ENCODE measurements around the gene FAM89A. TPM values are rescaled to one million over a fixed set of nuclear protein-coding genes. Genes with fewer than 3 reads are reported as not detected.

FAM89A gene
- total and polyA plus RNA-seq, 2 of the 8 experiments (the other 6 are each of a cell fraction or from before 2014, with no cell fraction given), result 2.1 to 2.2 TPM

DNA sequence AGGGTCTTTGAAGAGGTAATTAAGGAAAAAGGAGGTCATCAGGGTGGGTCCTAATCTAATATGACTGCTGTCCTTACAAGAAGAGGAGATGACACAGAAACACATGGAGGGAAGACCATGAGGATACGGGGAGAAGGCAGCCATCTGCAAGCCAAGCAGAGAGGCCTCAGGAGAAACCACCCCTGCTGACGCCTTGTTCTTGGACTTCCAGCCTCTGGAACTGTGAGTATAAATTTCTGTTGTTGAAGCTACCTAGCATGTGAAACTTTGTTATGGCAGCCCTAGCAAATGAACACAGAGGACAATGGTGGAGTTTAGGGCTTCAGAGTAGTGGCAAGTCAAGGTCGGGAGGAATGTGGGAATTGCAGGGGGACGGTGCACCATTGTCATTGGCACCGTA, 36.7 kb upstream of the FAM89A start (continued):
- TF ChIP-seq, protein P1, sequence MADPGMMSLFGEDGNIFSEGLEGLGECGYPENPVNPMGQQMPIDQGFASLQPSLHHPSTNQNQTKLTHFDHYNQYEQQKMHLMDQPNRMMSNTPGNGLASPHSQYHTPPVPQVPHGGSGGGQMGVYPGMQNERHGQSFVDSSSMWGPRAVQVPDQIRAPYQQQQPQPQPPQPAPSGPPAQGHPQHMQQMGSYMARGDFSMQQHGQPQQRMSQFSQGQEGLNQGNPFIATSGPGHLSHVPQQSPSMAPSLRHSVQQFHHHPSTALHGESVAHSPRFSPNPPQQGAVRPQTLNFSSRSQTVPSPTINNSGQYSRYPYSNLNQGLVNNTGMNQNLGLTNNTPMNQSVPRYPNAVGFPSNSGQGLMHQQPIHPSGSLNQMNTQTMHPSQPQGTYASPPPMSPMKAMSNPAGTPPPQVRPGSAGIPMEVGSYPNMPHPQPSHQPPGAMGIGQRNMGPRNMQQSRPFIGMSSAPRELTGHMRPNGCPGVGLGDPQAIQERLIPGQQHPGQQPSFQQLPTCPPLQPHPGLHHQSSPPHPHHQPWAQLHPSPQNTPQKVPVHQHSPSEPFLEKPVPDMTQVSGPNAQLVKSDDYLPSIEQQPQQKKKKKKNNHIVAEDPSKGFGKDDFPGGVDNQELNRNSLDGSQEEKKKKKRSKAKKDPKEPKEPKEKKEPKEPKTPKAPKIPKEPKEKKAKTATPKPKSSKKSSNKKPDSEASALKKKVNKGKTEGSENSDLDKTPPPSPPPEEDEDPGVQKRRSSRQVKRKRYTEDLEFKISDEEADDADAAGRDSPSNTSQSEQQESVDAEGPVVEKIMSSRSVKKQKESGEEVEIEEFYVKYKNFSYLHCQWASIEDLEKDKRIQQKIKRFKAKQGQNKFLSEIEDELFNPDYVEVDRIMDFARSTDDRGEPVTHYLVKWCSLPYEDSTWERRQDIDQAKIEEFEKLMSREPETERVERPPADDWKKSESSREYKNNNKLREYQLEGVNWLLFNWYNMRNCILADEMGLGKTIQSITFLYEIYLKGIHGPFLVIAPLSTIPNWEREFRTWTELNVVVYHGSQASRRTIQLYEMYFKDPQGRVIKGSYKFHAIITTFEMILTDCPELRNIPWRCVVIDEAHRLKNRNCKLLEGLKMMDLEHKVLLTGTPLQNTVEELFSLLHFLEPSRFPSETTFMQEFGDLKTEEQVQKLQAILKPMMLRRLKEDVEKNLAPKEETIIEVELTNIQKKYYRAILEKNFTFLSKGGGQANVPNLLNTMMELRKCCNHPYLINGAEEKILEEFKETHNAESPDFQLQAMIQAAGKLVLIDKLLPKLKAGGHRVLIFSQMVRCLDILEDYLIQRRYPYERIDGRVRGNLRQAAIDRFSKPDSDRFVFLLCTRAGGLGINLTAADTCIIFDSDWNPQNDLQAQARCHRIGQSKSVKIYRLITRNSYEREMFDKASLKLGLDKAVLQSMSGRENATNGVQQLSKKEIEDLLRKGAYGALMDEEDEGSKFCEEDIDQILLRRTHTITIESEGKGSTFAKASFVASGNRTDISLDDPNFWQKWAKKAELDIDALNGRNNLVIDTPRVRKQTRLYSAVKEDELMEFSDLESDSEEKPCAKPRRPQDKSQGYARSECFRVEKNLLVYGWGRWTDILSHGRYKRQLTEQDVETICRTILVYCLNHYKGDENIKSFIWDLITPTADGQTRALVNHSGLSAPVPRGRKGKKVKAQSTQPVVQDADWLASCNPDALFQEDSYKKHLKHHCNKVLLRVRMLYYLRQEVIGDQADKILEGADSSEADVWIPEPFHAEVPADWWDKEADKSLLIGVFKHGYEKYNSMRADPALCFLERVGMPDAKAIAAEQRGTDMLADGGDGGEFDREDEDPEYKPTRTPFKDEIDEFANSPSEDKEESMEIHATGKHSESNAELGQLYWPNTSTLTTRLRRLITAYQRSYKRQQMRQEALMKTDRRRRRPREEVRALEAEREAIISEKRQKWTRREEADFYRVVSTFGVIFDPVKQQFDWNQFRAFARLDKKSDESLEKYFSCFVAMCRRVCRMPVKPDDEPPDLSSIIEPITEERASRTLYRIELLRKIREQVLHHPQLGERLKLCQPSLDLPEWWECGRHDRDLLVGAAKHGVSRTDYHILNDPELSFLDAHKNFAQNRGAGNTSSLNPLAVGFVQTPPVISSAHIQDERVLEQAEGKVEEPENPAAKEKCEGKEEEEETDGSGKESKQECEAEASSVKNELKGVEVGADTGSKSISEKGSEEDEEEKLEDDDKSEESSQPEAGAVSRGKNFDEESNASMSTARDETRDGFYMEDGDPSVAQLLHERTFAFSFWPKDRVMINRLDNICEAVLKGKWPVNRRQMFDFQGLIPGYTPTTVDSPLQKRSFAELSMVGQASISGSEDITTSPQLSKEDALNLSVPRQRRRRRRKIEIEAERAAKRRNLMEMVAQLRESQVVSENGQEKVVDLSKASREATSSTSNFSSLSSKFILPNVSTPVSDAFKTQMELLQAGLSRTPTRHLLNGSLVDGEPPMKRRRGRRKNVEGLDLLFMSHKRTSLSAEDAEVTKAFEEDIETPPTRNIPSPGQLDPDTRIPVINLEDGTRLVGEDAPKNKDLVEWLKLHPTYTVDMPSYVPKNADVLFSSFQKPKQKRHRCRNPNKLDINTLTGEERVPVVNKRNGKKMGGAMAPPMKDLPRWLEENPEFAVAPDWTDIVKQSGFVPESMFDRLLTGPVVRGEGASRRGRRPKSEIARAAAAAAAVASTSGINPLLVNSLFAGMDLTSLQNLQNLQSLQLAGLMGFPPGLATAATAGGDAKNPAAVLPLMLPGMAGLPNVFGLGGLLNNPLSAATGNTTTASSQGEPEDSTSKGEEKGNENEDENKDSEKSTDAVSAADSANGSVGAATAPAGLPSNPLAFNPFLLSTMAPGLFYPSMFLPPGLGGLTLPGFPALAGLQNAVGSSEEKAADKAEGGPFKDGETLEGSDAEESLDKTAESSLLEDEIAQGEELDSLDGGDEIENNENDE (IDR thresholded peaks at IDR 0.05; ENCODE audit: insufficient replicate concordance, low read length), result no peak
- no peak for TF ChIP-seq BACH1 (IDR thresholded peaks at IDR 0.05; ENCODE audit: low read length)
- no peak for TF ChIP-seq POU5F1 (IDR thresholded peaks at IDR 0.05; ENCODE audit: low read depth, low read length)
- no peak for TF ChIP-seq MAFK (IDR thresholded peaks at IDR 0.05; ENCODE audit: low read depth, low read length)
- TF ChIP-seq, protein P2, sequence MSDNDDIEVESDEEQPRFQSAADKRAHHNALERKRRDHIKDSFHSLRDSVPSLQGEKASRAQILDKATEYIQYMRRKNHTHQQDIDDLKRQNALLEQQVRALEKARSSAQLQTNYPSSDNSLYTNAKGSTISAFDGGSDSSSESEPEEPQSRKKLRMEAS (IDR thresholded peaks at IDR 0.05), result no peak
- TF ChIP-seq TBP (IDR thresholded peaks at IDR 0.05; ENCODE audit: low read depth, low read length), result no peak
- TF ChIP-seq SP2 (IDR thresholded peaks at IDR 0.05; ENCODE audit: low read length), result no peak
